NCI-H1436 treated with DMSO at 0.1 percent for 48 hours (cell line): ENCODE results near the gene CENPU.

Source experiments
- DNase-seq: peaks from one replicate; lab custom pipeline; 2025; lab: John Stamatoyannopoulos, UW

CENPU gene

DNA sequence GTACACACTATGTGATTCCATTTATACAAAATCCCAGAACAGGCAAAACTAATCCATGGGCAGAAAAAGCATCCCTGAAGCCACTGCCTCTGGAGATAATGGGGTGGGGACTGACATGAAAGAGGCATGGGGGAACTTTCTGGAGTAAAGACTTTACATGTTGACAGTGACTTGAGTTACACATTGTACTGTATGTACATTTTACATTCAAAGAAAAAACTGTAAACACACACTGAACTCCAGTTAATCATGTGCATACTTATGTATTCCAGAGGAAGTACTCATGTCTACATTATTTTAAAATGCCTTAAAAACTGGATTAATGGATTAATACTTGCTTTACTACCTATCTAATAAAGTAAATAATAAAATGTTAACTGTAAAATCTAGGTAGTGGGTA is 21.6 kb downstream of the CENPU start:
- no peak for DNase-seq

GRCh38 chr4:184706453-184706852 is 27.4 kb downstream of the CENPU start:
- no peak for DNase-seq

DNA sequence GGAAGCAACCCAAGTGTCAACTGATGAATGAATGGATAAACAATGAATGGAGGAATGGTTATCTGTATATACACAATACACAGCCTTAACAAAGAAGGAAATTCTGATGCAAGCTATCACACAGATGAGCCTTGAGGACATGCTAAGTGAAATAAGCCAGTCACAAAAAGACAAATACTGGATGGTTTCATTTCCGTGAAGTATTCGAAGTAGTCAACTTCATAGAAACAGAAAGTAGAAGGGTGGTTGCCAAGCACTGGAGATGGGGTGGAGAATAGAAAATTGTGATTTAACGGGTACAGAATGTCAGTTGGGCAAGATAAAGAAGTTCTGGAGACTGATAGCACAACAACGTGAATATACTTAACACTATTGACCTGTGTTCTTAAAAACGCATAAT is 28.2 kb downstream of the CENPU start:
- no peak for DNase-seq

GRCh38 chr4:184702114-184702513 is 31.8 kb downstream of the CENPU start:
- no peak for DNase-seq

DNA sequence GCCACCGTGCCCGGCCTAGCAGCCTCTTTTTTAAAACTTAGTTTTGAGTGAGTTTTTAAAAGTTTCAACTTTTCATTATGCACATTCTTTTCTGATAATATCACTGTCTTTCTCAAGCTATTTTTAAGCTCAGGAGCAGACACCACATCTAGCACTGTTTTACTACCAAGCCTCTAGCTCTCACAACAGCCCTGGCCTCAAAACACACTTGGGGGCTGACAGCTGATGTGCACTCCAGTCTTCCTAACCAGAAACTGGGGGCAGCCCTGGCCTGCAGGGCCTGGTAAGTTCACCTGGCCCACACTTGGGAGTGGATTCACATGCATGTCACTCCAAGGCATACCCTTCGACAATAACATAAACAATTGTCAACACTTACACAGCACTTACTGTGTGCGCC is 34.0 kb downstream of the CENPU start:
- DNase-seq: no peak

GRCh38 chr4:184697956-184698355 is 35.9 kb downstream of the CENPU start:
- DNase-seq: no peak

DNA sequence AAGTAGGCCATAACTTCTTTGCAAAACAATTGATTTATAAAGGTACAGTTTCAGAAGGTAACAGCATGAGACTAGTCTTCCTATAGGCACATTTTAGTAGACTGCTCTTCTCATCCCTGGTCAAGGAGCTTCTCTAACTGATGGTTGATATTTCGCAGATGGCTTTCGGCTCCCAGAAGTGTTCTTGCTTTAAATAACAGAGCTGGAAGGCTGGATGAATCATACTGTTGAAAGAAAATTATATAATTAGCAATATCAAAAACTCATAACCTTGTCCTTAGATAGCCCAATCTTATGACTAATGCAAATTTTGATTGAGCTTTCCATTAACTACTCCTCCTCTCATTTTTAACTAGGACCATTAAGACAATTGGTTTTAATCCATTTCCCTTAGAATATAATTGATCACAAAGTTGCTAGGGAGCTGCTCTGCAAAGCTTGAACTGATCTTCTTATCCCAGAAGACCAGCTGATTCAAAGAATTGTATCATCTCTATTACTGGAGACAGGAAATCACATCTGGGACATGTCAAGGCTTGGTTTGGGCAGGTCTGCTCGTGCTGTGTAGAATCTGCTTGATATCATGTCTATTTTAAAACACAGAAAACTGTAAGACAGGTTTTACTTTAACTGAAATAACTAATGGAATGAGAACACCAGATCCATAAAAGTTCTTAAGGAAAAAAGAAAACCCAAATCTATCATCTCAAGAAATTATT is 38.6 kb downstream of the CENPU start:
- no peak for DNase-seq

- no peak for DNase-seq
Observed at GRCh38 chr4:184694412-184694956, 39.4 kb downstream of the CENPU start.

DNA sequence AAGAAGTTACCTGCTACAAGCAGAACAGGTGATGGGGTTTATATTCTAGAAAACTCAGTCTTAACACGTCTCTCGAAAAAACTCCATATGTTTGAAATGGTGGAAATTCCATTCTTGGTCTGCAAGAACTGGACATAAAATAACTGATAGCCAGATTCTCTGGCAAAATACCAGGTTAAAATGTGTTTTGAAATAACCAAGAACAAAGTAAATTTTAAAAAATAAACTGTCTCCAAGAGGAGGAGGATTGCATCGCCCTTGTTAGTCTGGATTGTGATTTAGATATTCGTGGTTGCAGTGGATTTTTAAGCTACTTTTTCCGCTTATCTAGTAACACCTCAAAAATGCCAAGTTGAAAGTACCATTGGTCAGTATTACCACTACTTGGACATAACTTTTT is 40.8 kb downstream of the CENPU start:
- no peak for DNase-seq

DNA sequence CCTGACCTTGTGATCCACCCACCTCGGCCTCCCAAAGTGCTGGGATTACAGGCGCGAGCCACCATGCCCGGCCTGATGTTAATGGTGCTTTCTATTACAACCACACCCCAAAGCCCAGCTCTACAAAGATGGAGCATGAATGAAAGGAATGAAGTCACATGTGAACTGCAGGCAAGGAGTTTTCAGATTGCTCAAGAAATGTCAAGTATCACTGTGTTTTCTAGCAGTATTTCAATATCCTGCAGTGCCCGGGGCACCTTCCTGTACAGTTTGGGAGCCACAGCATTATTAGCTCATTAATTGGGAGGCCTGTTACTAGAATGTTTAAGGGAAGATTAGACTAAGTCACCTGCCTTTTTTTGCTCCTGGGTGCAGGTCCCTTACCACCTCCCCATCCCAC is 44.2 kb downstream of the CENPU start:
- DNase-seq: no peak

DNA sequence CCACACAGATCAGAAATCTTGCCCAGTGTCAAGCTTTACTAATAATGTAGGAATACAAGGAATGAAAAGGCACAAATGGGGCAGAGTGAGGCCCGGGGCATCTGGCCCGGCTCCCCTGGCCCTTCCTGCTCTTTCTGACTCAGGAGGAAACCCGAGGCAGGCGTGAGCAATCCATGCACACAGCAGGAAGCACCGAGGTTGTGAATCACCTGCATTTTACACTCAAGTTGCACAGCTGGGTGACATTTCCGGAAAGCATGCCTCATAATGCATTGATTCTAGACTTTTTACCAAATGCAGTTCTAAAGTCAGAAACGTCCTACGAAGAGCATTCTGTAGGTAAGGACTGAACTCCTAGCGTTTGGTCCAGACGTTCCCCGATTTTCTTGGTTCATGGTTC is 45.4 kb downstream of the CENPU start:
- DNase-seq: no peak

- DNase-seq: no peak
Observed at GRCh38 chr4:184688005-184688404, 45.9 kb downstream of the CENPU start.

- DNase-seq: no peak
Observed at GRCh38 chr4:184684491-184685189, 49.3 kb downstream of the CENPU start.

GRCh38 chr4:184681916-184682315 is 52.0 kb downstream of the CENPU start:
- DNase-seq: no peak

DNA sequence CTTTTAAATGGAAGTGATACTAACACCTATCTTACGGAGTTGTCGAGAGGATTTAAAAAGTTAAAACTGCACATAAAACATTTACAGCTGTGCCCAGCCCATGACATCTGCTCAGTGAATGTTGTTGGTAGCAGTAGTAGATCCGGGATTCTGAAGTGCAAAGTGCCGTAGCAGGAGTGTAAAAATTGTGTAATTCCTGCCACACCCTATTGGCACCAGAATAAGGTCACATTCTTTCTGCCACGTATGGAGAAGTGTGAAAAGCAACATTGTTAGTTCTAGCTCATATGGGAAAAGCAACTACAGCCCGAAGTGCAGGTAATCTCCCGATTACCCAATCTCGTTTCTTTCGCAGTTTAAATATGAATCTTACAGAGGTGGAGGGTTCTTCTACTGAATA is 53.2 kb downstream of the CENPU start:
- no peak for DNase-seq

- no peak for DNase-seq
Observed at GRCh38 chr4:184675821-184676492, 57.9 kb downstream of the CENPU start.

DNA sequence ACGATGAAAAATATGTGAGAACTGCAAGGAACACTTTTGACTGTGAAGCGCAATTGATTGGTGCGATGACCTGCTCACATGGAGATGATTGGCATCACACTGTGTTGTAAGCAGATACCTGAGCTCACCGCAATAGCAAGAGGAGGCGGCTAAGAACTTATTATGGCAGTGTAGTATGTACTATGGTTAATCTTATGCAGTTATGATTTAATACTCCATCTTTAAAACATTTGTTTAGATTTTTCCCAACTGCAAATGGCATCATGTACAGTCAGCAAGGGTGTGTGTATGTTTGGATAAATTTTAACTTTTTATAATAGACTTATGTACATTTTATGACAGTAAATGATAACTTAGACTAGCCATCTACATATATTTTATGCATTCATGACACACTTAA is 58.9 kb downstream of the CENPU start:
- DNase-seq: no peak

- DNase-seq: no peak
Observed at GRCh38 chr4:184674011-184674410, 59.9 kb downstream of the CENPU start.

- no peak for DNase-seq
Observed at GRCh38 chr4:184672741-184673140, 61.2 kb downstream of the CENPU start.

DNA sequence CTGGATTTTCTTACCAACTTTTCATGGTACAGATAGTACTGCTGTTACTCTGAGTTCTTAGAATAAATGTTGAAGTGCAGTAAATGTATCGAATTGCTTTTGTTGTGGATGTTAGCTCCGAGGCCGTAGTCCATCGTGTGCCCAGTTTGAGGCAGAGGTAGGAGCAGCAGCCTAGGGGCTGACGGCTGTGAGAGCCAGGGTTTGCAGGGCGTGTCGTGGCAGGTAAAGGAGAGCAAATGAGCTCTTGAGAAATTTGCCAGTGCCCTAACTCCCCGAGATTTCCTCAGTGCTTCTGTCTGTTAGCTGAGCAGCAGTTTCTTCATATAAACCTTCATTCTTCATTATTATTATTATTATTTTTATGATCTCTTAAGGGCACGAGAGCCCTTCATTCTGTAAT is 62.8 kb downstream of the CENPU start:
- no peak for DNase-seq

DNA sequence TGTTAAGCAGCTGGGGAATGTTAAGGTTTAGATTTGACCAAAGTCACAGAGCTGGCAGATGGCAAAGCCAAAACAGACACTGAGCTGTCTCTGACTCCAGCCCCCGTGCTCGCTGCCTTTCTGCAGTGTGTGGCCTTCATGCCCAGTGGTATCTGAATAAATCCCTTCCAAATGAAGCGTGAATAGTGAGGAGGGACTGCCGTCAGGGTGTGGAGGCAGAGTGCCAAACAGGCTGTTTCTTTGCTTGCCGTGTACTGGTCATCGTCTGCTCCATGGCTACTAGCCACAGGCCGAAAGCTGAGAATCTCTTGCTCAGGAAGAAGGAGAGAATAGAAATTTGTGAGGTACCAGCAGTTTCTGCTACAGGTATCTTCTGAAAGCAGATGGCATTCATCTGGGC is 64.6 kb downstream of the CENPU start:
- no peak for DNase-seq

- no peak for DNase-seq
Observed at GRCh38 chr4:184668511-184669114, 65.3 kb downstream of the CENPU start.

DNA sequence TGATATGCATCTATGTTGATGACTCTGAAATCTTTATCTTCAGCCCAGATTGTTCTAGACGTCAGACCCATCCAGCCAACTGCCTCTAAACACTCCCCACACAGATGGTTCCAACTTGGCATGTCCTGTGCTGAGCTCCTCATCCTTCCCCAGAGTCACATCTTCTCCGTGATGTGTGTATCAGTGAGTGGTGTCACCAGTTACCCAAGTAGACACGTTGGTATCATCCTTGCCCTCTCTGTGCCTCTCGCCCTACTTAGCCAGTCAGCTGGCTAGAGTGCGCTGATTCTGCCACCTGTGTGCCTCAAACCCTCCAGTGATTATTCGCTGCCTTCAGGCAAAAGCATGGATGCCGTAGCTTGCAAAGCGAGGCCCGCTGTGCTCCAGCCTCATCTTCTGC is 65.8 kb downstream of the CENPU start:
- no peak for DNase-seq
